ENCODE data around the gene LY6G6F. TPM values are rescaled to one million over a fixed set of nuclear protein-coding genes. Genes with fewer than 3 reads are reported as not detected.

The LY6G6F gene
- total RNA-seq, 1 donor from 2014 or later, result not detected

GRCh38 chr6:31715022-31715958 is 8.6 kb downstream of the LY6G6F start, which contains the start of gene LY6G6D:
Gene LY6G6D (plus strand): TSS chr6:31715348. CDS start chr6:31715356, 8 bp downstream.
- peak within 1 kb of the TSS; percentile 41 for H2AFZ ChIP-seq (ENCODE audit: low read depth, low read length)
- peaks cover 7% of the 10 kb centered on the region for H3K4me1 Mint-ChIP-seq (ENCODE audit: low read depth, unreplicated experiment)
- no peak within 1 kb of the TSS for H3K4me2 ChIP-seq (ENCODE audit: low read length)
- no peaks in the 10 kb centered on the region for H3K36me3 ChIP-seq (ENCODE audit: insufficient read depth, low read length)
- H4K20me1 ChIP-seq (ENCODE audit: insufficient read depth, low read length), result no peaks in the 10 kb centered on the region
- peaks cover 20% of the 10 kb centered on the region for H3K27me3 Mint-ChIP-seq (ENCODE audit: low read depth, unreplicated experiment)
- H3K36me3 Mint-ChIP-seq (ENCODE audit: low read depth, unreplicated experiment), result peaks cover 2% of the 10 kb centered on the region
- DNase-seq (ENCODE audit: low read depth), result no peak
- TF ChIP-seq CTCF (IDR thresholded peaks at IDR 0.05; ENCODE audit: insufficient read depth, low read depth, low read length) (no peak), EZH2 (IDR thresholded peaks at IDR 0.05; ENCODE audit: insufficient read depth, low read length) (no peak)
- peak within 1 kb of the TSS; percentile 31 for H3K27ac Mint-ChIP-seq (ENCODE audit: unreplicated experiment)
- peaks cover 2% of the 10 kb centered on the region for H3K27me3 ChIP-seq (ENCODE audit: insufficient read depth, low read length)
- no peak within 1 kb of the TSS for H3K4me3 Mint-ChIP-seq (ENCODE audit: unreplicated experiment)
- no peak within 1 kb of the TSS for H3K4me3 ChIP-seq (ENCODE audit: insufficient read depth, low read depth, low read length)
- no peaks in the 10 kb centered on the region for H3K9me3 ChIP-seq (ENCODE audit: insufficient read depth, low read depth, low read length)
- H3K79me2 ChIP-seq (ENCODE audit: insufficient read depth, low read length), result no peaks in the 10 kb centered on the region
- H3K27ac ChIP-seq (ENCODE audit: low read depth, low read length), result no peak within 1 kb of the TSS
- FAIRE-seq, result no peak
- no peak within 1 kb of the TSS for H3K9ac ChIP-seq (ENCODE audit: low read length)
- no peaks in the 10 kb centered on the region for H3K4me1 ChIP-seq (ENCODE audit: insufficient read depth, low read length)
- peaks cover 3% of the 10 kb centered on the region for H3K9me3 Mint-ChIP-seq (ENCODE audit: unreplicated experiment)

DNA sequence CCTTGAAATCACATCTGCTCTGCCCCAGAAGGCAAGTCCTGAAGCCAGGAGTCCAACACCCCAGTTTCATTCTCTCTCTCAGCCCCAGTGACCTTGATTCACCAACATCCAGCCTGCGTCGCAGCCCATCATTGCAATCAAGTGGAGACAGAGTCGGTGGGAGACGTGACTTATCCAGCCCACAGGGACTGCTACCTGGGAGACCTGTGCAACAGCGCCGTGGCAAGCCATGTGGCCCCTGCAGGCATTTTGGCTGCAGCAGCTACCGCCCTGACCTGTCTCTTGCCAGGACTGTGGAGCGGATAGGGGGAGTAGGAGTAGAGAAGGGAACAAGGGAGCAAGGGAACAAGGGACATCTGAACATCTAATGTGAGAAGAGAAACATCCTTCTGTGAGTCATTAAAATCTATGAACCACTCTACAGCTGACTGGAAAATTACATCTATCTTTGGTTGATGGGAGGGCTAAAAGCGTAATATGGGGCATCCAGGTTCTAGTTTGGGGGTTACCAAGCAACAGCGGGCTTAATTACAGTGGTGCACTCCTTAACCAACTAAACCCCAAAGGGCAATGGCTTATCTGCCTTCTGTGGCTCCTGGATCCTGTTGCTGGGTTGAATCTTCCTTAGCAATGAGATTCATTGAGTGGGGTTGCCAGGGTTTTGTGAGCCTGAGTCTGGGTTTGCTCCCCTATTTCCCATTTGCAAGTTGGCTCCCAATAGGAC is 11.0 kb downstream of the LY6G6F start:
- no peak overlapping the region for H3K9ac ChIP-seq (ENCODE audit: low read length)
- H3K4me2 ChIP-seq (ENCODE audit: low read length), result no peak overlapping the region

More for the DNA sequence above, 11.0 kb downstream of the LY6G6F start:
- H3K36me3 ChIP-seq (ENCODE audit: insufficient read depth, low read length), result no peaks in the 10 kb centered on the region
- H3K4me3 ChIP-seq (ENCODE audit: insufficient read depth, low read depth, low read length), result no peak overlapping the region
- peaks cover 21% of the 10 kb centered on the region for H3K27me3 Mint-ChIP-seq (ENCODE audit: low read depth, unreplicated experiment)
- H3K79me2 ChIP-seq (ENCODE audit: insufficient read depth, low read length), result no peaks in the 10 kb centered on the region
- peaks cover 7% of the 10 kb centered on the region for H3K9me3 Mint-ChIP-seq (ENCODE audit: unreplicated experiment)
- H3K4me1 Mint-ChIP-seq (ENCODE audit: low read depth, unreplicated experiment), result peaks cover 10% of the 10 kb centered on the region
- H3K4me1 ChIP-seq (ENCODE audit: insufficient read depth, low read length), result no peaks in the 10 kb centered on the region
- H4K20me1 ChIP-seq (ENCODE audit: insufficient read depth, low read length), result no peaks in the 10 kb centered on the region
- H2AFZ ChIP-seq (ENCODE audit: low read depth, low read length), result no peak overlapping the region
- H3K9me3 ChIP-seq (ENCODE audit: insufficient read depth, low read depth, low read length), result no peaks in the 10 kb centered on the region
- H3K27ac Mint-ChIP-seq (ENCODE audit: unreplicated experiment), result no peak overlapping the region
- peaks cover 3% of the 10 kb centered on the region for H3K36me3 Mint-ChIP-seq (ENCODE audit: low read depth, unreplicated experiment)
- TF ChIP-seq EZH2 (IDR thresholded peaks at IDR 0.05; ENCODE audit: insufficient read depth, low read length) (no peak), CTCF (IDR thresholded peaks at IDR 0.05; ENCODE audit: insufficient read depth, low read depth, low read length) (no peak)
- H3K27me3 ChIP-seq (ENCODE audit: insufficient read depth, low read length), result peaks cover under 1% of the 10 kb centered on the region
- DNase-seq (ENCODE audit: low read depth), result no peak
- no peak for FAIRE-seq
- H3K27ac ChIP-seq (ENCODE audit: low read depth, low read length), result no peak overlapping the region
- peak overlapping the region; percentile 47 for H3K4me3 Mint-ChIP-seq (ENCODE audit: unreplicated experiment)

Measured in astrocyte (in vitro differentiated cells and primary cell).